GM19395 (cell line): Measurements from ENCODE around the gene SNHG17.
"Not testable (repeated sequence)": the region's sequence is repeated elsewhere in the genome, so short reads cannot be mapped to it uniquely, and the experiment has no call there.

ENCODE experiments used
- ATAC-seq: cut with Tn5 transposase; IDR thresholded peaks from one replicate; pipeline ENCODE4 v1.9.1; 2021; ENCODE audit warnings: mild to moderate bottlenecking, moderate library complexity; ENCODE audit not compliant: unreplicated experiment

The SNHG17 gene

DNA sequence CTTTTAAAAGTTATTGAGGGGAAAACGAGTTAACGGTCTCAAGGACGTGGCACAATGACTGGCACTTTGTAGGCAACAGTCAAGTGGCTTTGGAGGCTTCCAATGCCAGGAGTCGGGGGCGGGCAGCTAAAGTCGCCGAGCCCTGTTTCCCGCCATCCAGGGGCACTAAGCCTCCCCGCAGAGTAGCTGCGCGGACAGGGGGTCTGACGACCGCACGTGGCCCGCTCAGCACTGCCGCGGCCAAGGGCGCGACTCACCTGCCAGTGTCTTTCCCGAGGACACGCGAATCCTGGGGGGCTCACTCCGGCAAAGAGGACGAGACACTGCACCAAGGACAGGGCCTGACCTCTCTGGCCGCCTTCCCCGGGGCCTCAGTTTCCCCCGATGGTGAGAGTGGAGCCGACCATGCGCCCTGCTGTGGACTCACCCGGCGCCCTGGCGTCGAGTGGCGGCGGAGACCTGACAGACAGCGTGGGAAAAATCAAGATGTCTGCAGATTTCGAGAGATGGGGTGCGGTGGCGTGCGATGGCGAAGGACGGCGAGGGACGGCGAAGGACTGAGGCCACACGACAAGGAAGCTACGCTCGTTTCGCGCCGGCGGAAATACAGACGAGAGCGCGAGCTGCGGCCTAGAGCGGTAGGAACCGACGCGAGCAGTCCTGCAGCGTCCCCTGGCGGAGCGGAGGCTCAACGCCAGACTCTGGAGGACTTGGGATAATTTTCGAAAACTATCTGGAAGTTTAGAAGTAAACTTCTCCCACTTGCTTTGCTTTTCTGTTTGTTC, at the start of gene SNHG17:
SNHG17 (minus strand) TSS at position 559 of the 785 bp plus-strand sequence.
- ATAC-seq = peak; percentile 70

DNA sequence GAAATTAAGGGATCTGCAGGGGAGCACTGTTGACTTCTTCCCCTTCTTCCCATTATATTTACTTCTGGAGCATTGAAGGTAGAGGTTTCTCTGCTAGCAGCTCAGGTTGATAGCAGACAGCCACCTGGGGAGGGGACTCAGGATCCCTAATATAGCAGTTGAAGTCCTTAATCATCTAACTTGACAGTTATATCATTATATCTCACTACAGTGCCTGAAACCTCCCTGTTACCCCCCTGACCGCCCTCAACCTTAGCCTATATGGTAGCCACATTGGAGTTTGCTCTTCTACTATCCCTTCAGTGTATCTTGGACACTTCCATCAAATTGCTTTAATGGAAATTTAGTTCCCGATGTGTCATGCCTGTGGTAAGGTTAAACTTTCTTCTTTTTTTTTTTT, 44.5 kb upstream of the SNHG17 start:
- no peak for ATAC-seq

GRCh38 chr20:38477747-38478146, 42.6 kb upstream of the SNHG17 start:
- ATAC-seq = no peak

- no peak for ATAC-seq
Observed at GRCh38 chr20:38473367-38473795, 38.3 kb upstream of the SNHG17 start.

DNA sequence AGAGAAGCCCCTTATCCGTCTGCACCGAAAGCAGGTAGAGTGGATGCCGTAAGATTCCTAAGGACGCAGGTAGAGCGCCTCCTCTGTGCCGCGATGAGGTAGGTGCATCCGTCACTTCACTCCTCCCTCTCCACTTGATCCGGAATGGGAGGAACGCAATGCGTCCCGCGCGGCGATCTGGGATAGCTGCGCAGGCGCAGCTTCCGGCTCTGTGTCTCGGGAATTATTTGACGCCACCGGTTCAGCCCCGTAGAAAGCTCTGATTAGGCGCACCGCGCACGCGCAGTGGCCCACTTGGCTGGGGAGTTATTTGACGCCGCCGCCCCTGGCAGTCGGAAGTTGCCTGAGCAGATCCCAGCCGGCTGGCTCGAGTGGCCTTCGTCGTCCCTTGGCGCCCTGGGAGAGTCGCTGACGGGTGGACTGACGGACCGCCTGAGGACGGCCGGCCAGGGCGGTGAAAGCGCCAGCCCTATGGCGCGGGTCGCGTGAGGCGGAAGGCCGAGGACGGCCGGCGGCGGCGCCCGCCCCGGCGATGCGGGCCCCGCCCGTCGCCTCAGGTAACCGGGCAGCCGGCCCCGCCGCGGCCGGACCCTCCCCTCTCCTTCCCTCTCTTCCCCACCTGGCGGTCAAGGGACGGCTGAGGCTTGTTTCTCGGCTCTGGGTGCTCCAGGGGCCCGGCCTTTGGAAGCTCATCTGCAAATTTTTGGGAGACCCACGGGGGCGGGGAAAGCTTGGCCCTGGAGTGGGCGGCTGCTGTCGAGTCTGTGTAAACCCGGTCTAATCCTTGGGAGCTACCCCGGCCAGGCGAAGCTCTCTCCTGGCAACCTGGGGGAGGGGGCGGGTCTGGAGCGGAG, 37.6 kb upstream of the SNHG17 start, which contains the start of gene RALGAPB:
RALGAPB (plus strand) TSS at position 331 of the 854 bp plus-strand sequence. CDS start 15,590 bp downstream, outside the sequence.
- peak; percentile 93 for ATAC-seq

- ATAC-seq = peak; percentile 9
Observed at GRCh38 chr20:38471987-38472512, 36.9 kb upstream of the SNHG17 start.

- no peak for ATAC-seq
Observed at GRCh38 chr20:38471245-38471644, 36.1 kb upstream of the SNHG17 start.

DNA sequence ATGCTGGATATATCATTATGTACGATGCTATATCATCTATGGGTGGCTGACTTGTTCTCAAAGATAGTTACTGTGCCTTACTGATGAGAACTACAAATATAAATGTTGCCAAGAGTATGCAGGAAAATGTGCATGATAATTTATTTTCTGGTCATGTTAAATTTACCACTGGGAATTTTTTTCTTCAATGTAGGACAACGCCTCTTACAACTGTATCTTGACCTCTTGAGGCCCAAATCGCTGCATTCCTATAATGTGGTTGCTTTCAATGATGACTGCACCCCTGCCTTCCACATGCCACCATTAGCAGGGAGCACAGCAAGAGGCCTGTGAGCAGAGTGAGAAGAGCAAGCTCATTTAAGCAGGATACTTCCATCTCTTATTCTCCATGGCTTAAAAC, 31.9 kb upstream of the SNHG17 start:
- no peak for ATAC-seq

GRCh38 chr20:38466171-38466570, 31.0 kb upstream of the SNHG17 start:
- no peak for ATAC-seq

- ATAC-seq = not testable (repeated sequence)
Observed at GRCh38 chr20:38461569-38461968, 26.4 kb upstream of the SNHG17 start.

GRCh38 chr20:38461167-38461566, 26.0 kb upstream of the SNHG17 start:
- not testable (repeated sequence) for ATAC-seq

- not testable (repeated sequence) for ATAC-seq
Observed at GRCh38 chr20:38460631-38461030, 25.5 kb upstream of the SNHG17 start.

- no peak for ATAC-seq
Observed at GRCh38 chr20:38460040-38460623, 25.0 kb upstream of the SNHG17 start.

GRCh38 chr20:38458314-38458713, 23.2 kb upstream of the SNHG17 start:
- ATAC-seq = no peak

- no peak for ATAC-seq
Observed at GRCh38 chr20:38454556-38455473, 19.7 kb upstream of the SNHG17 start.

GRCh38 chr20:38453941-38454340, 18.8 kb upstream of the SNHG17 start:
- ATAC-seq = peak; percentile 86

- ATAC-seq = no peak
Observed at GRCh38 chr20:38452880-38453624, 17.9 kb upstream of the SNHG17 start.

- ATAC-seq = no peak
Observed at GRCh38 chr20:38450412-38450975, 15.4 kb upstream of the SNHG17 start.

DNA sequence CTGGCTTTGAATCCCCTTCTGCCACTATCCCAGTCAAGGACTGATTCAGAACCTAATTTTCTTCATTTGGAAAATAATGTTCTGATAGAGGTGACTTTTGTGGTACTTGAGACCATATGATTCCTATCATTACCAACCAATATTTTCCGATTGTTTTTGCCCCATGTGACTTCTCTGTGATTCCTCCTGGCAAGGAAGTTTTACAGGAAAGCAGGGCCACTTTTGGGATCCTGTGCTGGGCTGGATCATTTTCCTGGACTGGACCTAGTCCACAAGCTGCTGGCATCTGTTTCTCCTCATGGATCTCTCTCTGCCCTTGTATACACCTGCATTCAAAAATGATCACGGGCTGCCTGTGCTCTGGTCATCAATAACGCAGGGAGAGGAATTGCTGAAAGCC, 13.9 kb upstream of the SNHG17 start:
- ATAC-seq = no peak
